Measurements from ENCODE around the gene POLR1B. TPM values are rescaled to one million over a fixed set of nuclear protein-coding genes. Genes with fewer than 3 reads are reported as not detected.
"Not testable (repeated sequence)": the region's sequence is repeated elsewhere in the genome, so short reads cannot be mapped to it uniquely, and the experiment has no call there.

Gene POLR1B
- total RNA-seq: 10 to 100 TPM; 20.2 to 25.3 TPM
- polyA plus RNA-seq (ENCODE audit: insufficient read length in 6 of 6): 10 to 100 TPM; 18.4 to 25.1 (median 20.7) TPM
- long read RNA-seq, donor 1, full-length matches to known transcripts: 3 of 3 reads
- long read RNA-seq, donor 1, partial matches to known transcripts: 0 of 3 reads
- long read RNA-seq, donor 1, other reads (novel, unspliced or antisense): 0 of 3 reads
- long read RNA-seq, donor 2, full-length matches to known transcripts: 3 of 3 reads
- long read RNA-seq, donor 2, partial matches to known transcripts: 0 of 3 reads
- long read RNA-seq, donor 2, other reads (novel, unspliced or antisense): 0 of 3 reads
- long read RNA-seq, donor 3, full-length matches to known transcripts: 4 of 4 reads
- long read RNA-seq, donor 3, partial matches to known transcripts: 0 of 4 reads
- long read RNA-seq, donor 3, other reads (novel, unspliced or antisense): 0 of 4 reads
- long read RNA-seq, donor 4: 0 reads
- long read RNA-seq, donor 5, full-length matches to known transcripts: 3 of 3 reads
- long read RNA-seq, donor 5, partial matches to known transcripts: 0 of 3 reads
- long read RNA-seq, donor 5, other reads (novel, unspliced or antisense): 0 of 3 reads
- long read RNA-seq, donor 6, full-length matches to known transcripts: 5 of 5 reads
- long read RNA-seq, donor 6, partial matches to known transcripts: 0 of 5 reads
- long read RNA-seq, donor 6, other reads (novel, unspliced or antisense): 0 of 5 reads
- long read RNA-seq, donor 7, full-length matches to known transcripts: 1 of 1 reads
- long read RNA-seq, donor 7, partial matches to known transcripts: 0 of 1 reads
- long read RNA-seq, donor 7, other reads (novel, unspliced or antisense): 0 of 1 reads
- long read RNA-seq, donor 8: 0 reads
- long read RNA-seq, donor 9: 0 reads
- long read RNA-seq, donor 10, partial matches to known transcripts: 1 of 1 reads
- long read RNA-seq, donor 10, other reads (novel, unspliced or antisense): 0 of 1 reads
- long read RNA-seq, donor 11, full-length matches to known transcripts: 2 of 2 reads
- long read RNA-seq, donor 11, partial matches to known transcripts: 0 of 2 reads
- long read RNA-seq, donor 11, other reads (novel, unspliced or antisense): 0 of 2 reads
- long read RNA-seq, donor 12, full-length matches to known transcripts: 1 of 1 reads
- long read RNA-seq, donor 12, partial matches to known transcripts: 0 of 1 reads
- long read RNA-seq, donor 12, other reads (novel, unspliced or antisense): 0 of 1 reads

DNA sequence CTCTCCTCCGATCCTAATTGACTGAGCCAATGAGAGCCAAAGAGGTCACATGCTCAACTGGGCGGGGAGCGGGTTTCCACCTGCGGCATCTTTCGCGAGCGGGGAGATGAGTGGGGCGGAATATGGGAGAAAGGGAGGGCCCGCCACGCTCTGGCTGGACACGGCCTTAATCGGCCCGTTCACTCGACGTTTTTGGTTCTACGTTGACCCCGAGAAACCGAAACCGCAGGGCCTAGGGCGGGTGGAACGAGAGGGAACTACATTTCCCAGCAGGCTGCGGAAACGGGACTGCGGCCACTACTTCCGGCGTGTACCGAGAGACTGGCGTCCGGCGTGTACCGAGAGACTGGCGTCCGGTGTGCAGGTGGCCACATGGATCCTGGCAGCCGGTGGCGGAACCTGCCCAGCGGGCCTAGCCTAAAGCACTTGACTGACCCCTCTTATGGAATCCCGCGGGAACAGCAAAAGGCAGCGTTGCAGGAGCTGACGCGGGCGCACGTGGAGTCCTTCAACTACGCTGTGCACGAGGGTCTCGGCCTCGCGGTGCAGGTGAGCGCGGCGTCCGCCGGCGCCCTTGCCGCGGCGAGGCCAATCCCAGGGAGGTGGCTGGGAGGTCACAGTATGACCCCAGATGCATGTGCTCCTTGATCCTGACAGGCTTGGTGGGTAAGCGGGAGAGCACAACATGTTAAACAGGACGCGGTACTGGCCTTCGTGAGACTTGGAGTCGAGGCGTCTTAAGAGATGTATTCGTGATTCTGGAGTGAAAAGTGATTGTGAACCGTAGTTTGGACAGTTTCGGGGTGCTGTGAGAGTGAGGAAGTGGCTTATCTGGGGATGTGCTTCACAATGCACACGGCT, at the start of gene POLR1B:
Gene POLR1B, plus strand, starts transcription at position 343 of the 861 bp plus-strand sequence. Its CDS starts 30 bp downstream, at position 373.
- DNase-seq: peak; percentile 86 to 95 (median 92)
- H3K9me3 ChIP-seq: no peaks in the 10 kb centered on the region
- ATAC-seq: peak; percentile 96
- no peak for TF ChIP-seq CTCF (IDR thresholded peaks at IDR 0.05)
- peaks cover 12 to 34% of the 10 kb centered on the region in 2 donors for H3K4me1 ChIP-seq
- H3K27ac ChIP-seq: peak within 1 kb of the TSS; percentile 87 to 90
- no peaks in the 10 kb centered on the region for H3K27me3 ChIP-seq
- peak within 1 kb of the TSS; percentile 91 to 96 for H3K4me3 ChIP-seq
- peaks cover 0 to 6% of the 10 kb centered on the region in 2 donors for H3K36me3 ChIP-seq
- intact Hi-C loops (cut with DNase I): no loop called here

GRCh38 chr2:112493048-112493447, 49.2 kb upstream of the POLR1B start:
- H3K9me3 ChIP-seq: no peaks in the 10 kb centered on the region
- intact Hi-C loops (cut with DNase I): no loop called here
- DNase-seq (no peak), ATAC-seq (no peak)
- TF ChIP-seq CTCF (IDR thresholded peaks at IDR 0.05): no peak
- no peak overlapping the region for H3K27ac ChIP-seq
- H3K36me3 ChIP-seq: peaks cover 0 to 22% of the 10 kb centered on the region in 2 donors
- H3K4me3 ChIP-seq: no peak overlapping the region
- H3K27me3 ChIP-seq: no peaks in the 10 kb centered on the region
- peaks cover under 1 to 9% of the 10 kb centered on the region in 2 donors for H3K4me1 ChIP-seq

DNA sequence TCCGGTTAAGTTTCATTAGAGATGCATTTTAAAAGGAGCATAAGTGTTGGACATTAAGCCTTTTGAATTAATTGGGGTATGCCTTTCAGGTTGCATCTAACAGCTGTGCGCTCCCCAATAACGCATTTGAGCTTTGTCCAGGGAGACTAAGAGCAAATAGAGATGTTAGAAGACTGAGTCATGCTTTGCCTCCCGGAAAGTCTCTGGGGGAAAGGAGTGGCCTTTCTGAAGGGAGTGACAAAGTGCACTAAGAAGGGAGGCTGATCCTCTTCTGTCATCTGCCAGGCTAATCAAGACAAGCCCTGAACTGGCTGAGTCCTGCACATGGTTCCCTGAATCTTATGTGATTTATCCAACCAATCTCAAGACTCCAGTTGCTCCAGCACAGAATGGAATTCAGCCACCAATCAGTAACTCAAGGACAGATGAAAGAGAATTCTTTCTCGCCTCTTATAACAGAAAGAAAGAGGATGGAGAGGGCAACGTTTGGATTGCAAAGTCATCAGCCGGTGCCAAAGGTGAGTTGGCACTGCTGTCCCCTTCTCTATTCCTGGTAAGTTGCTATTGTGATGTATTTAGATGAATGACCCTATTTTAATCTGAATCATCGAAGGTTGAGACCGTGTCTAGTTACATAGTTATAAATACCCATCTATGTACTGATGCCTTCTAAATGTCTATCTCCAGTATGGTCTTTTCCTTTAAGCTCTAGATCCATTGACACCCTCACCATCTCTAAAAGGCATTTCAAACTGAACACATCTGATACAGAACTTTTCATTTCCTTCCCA, 48.2 kb upstream of the POLR1B start:
- Histone ChIP-seq H3K4me1 (peaks cover 0 to 9% of the 10 kb centered on the region in 2 donors), H3K36me3 (peaks cover 0 to 22% of the 10 kb centered on the region in 2 donors), H3K9me3 (no peaks in the 10 kb centered on the region), H3K27me3 (no peaks in the 10 kb centered on the region), H3K4me3 (no peak overlapping the region), H3K27ac (no peak overlapping the region)
- DNase-seq: no peak
- TF ChIP-seq CTCF (IDR thresholded peaks at IDR 0.05): no peak
- peak; percentile 59 for ATAC-seq
- intact Hi-C loops (cut with DNase I): no loop called here

GRCh38 chr2:112494828-112495227, 47.4 kb upstream of the POLR1B start:
- intact Hi-C loops (cut with DNase I): no loop called here
- no peak for ATAC-seq

DNA sequence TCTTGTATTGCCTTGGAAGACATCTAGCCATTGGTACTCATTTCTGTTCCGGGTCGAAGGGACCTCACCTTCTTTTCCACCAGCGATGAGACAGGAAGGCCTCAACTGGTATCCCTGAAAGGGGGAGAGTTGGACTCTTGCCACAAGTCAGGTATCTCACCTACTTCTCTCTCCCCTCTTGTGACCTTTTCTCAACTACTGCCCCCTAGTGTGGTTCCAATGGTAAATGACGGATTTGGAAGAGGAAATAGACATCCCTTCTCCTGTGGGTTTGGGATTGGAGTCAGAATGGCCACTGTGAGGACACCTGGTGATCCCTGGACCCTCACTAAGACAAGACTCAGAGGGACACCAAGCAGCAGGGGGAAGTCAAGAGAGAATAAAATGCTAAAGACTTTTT, 46.4 kb upstream of the POLR1B start:
- H3K4me3 ChIP-seq; ATAC-seq; H3K9me3 ChIP-seq; H3K4me1 ChIP-seq; H3K27me3 ChIP-seq; DNase-seq; H3K27ac ChIP-seq; intact Hi-C loops (cut with DNase I): not testable (repeated sequence)
- H3K36me3 ChIP-seq: peaks cover 0 to 22% of the 10 kb centered on the region in 2 donors

More at GRCh38 chr2:112494828-112495227, 47.4 kb upstream of the POLR1B start:
- no peaks in the 10 kb centered on the region for H3K9me3 ChIP-seq
- peaks cover 0 to 22% of the 10 kb centered on the region in 2 donors for H3K36me3 ChIP-seq
- no peak overlapping the region for H3K27ac ChIP-seq
- peaks cover 0 to 9% of the 10 kb centered on the region in 2 donors for H3K4me1 ChIP-seq
- DNase-seq: no peak
- H3K4me3 ChIP-seq: no peak overlapping the region
- no peaks in the 10 kb centered on the region for H3K27me3 ChIP-seq
- no peak for TF ChIP-seq CTCF (IDR thresholded peaks at IDR 0.05)
